DND-41 (cell line): ENCODE data around the gene PIP5KL1.
"Not testable (repeated sequence)": the region's sequence is repeated elsewhere in the genome, so short reads cannot be mapped to it uniquely, and the experiment has no call there.

Experiments
- ATAC-seq: fragments of 200-7000 bp; cut with Tn5 transposase; 3 replicates; pipeline ENCODE4 v1.9.1; 2021; ENCODE audit warnings: low read depth; ENCODE audit not compliant: insufficient read depth
- DNase-seq: peaks from one replicate; pipeline ENCODE4 v3.0.0-alpha.2; 2020
- H2AFZ ChIP-seq: 2 replicates; pipeline ENCODE4 v1.6.0; 2012; ENCODE audit warnings: low read depth, low read length
- H3K27ac ChIP-seq: 2 replicates; pipeline ENCODE4 v1.5.1; 2012; ENCODE audit warnings: low read length, inconsistent platforms
- H3K27me3 ChIP-seq: fragments of 200-600 bp; sonication (generic); 2 replicates; pipeline ENCODE4 v1.6.0; 2012; ENCODE audit warnings: low read length, mild to moderate bottlenecking, inconsistent platforms; ENCODE audit not compliant: insufficient read depth, poor library complexity
- H3K36me3 ChIP-seq: 2 replicates; pipeline ENCODE4 v1.5.1; 2012; ENCODE audit warnings: low read length, inconsistent platforms; ENCODE audit not compliant: insufficient read depth
- H3K4me1 ChIP-seq: 2 replicates; pipeline ENCODE4 v1.5.1; 2012; ENCODE audit warnings: mild to moderate bottlenecking, low read length; ENCODE audit not compliant: insufficient read depth
- H3K4me2 ChIP-seq: 2 replicates; pipeline ENCODE4 v1.6.0; 2012; ENCODE audit warnings: mild to moderate bottlenecking, moderate library complexity, low read length, inconsistent platforms; ENCODE audit not compliant: insufficient read depth
- H3K4me3 ChIP-seq, 2 experiments: fragments of 200-600 bp in 1 of 2; shearing (Covaris generic) in 1 of 2; 2 replicates each; pipeline ENCODE4 v1.5.1; 2012 to 2016; ENCODE audit warnings: inconsistent platforms in 2 of 2, low read length in 2 of 2, mild to moderate bottlenecking in 2 of 2, low read depth in 1 of 2, moderate library complexity in 1 of 2
- H3K79me2 ChIP-seq: 2 replicates; pipeline ENCODE4 v1.6.0; 2012; ENCODE audit warnings: low read length, inconsistent platforms; ENCODE audit not compliant: insufficient read depth
- H3K9ac ChIP-seq: 2 replicates; pipeline ENCODE4 v1.6.0; 2012; ENCODE audit warnings: low read depth, mild to moderate bottlenecking, inconsistent platforms, low read length, moderate library complexity
- H3K9me3 ChIP-seq: 2 replicates; pipeline ENCODE4 v1.5.1; 2012; ENCODE audit warnings: low read length, moderate library complexity, mild to moderate bottlenecking, inconsistent platforms; ENCODE audit not compliant: insufficient read depth, severe bottlenecking
- H4K20me1 ChIP-seq: 2 replicates; pipeline ENCODE4 v1.6.0; 2012; ENCODE audit warnings: low read length; ENCODE audit not compliant: insufficient read depth
- CTCF ChIP-seq: IDR thresholded peaks from 2 replicates; pipeline ENCODE4 v1.5.1; 2012; ENCODE audit warnings: borderline replicate concordance, low read length, moderate library complexity, mild to moderate bottlenecking; ENCODE audit not compliant: poor library complexity, severe bottlenecking; ENCODE audit errors: extremely low read depth
- EZH2 ChIP-seq: IDR thresholded peaks from 3 replicates; pipeline ENCODE4 v1.6.1; 2012; ENCODE audit warnings: borderline replicate concordance, low read depth, mild to moderate bottlenecking, moderate library complexity, low read length, inconsistent platforms; ENCODE audit not compliant: severe bottlenecking

PIP5KL1 gene

DNA sequence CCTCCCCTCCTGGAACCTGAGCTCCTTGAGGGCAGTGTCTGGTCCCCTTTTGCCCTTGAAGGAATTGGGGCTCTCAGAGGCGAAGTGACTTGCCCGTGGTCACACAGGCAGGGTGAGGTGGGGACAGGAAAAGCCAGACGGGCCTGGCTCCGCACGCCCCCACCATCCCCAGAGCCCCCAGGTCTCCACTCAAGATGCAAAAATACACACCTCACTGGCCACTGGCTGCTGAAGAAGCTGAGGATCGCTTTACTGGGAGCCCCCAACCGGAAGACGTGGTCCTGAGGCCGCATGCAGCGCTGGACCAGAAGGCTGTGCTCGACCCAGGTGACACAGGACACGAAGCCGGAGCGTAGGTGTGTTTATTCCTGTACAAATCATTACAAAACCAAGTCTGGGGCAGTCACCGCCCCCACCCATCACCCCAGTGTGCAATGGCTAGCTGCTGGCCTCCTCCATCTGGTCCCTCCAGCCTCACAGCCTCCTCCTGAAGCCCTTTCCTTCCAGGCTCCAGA lies 45.5 kb downstream of the PIP5KL1 start:
- TF ChIP-seq EZH2, result no peak
- no peak for TF ChIP-seq CTCF
- Histone ChIP-seq H3K27me3 (no peaks in the 10 kb centered on the region), H3K4me1 (no peaks in the 10 kb centered on the region), H3K9me3 (no peaks in the 10 kb centered on the region), H4K20me1 (no peaks in the 10 kb centered on the region), H3K36me3 (peaks cover 13% of the 10 kb centered on the region), H2AFZ (no peak overlapping the region), H3K9ac (no peak overlapping the region), H3K4me2 (no peak overlapping the region), H3K27ac (no peak overlapping the region), H3K4me3 (no peak overlapping the region), H3K79me2 (no peaks in the 10 kb centered on the region)
- ATAC-seq (no peak), DNase-seq (no peak)

DNA sequence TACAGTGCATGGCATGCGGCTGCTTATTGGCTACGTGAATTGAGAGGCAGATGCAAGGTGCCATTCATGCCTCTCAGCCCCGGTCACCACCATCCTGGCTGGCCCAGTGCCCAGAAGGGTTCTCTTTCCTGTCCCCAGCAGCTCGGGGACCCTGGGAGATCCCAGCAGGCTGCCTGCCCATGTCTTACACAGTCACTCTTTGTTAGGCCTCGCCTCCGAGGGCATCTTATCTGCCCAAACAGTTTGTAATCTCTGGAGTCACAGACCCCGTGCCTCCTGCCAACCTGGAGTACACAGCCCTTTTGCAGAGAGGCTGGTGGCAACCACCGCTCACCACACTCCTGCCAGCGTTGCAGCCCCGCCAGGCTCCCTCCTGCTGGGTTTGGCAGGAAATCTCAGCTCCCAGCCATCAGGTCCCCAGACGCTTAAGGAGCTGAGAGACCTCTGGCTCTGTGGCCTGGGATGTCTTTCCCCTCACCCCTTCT lies 46.1 kb downstream of the PIP5KL1 start:
- Histone ChIP-seq H3K9ac (no peak overlapping the region), H3K4me2 (no peak overlapping the region), H4K20me1 (no peaks in the 10 kb centered on the region), H3K4me1 (no peaks in the 10 kb centered on the region), H3K36me3 (peaks cover 10% of the 10 kb centered on the region), H3K79me2 (no peaks in the 10 kb centered on the region), H3K27ac (no peak overlapping the region), H2AFZ (no peak overlapping the region), H3K4me3 (no peak overlapping the region), H3K9me3 (no peaks in the 10 kb centered on the region), H3K27me3 (no peaks in the 10 kb centered on the region)
- no peak for ATAC-seq
- TF ChIP-seq EZH2, result no peak
- no peak for TF ChIP-seq CTCF
- DNase-seq, result no peak

GRCh38 chr9:127883959-127884358 lies 46.6 kb downstream of the PIP5KL1 start:
- TF ChIP-seq EZH2 (no peak), CTCF (no peak)
- H3K4me3 ChIP-seq, result no peak overlapping the region
- ATAC-seq (no peak), DNase-seq (no peak)
- H3K4me1 ChIP-seq, result no peaks in the 10 kb centered on the region
- no peaks in the 10 kb centered on the region for H3K79me2 ChIP-seq
- no peaks in the 10 kb centered on the region for H3K9me3 ChIP-seq
- H3K36me3 ChIP-seq, result peaks cover 10% of the 10 kb centered on the region
- H3K27me3 ChIP-seq, result no peaks in the 10 kb centered on the region
- no peak overlapping the region for H3K4me2 ChIP-seq
- H3K27ac ChIP-seq, result no peak overlapping the region
- no peak overlapping the region for H2AFZ ChIP-seq
- no peaks in the 10 kb centered on the region for H4K20me1 ChIP-seq
- H3K9ac ChIP-seq, result no peak overlapping the region

GRCh38 chr9:127881715-127882114 lies 48.9 kb downstream of the PIP5KL1 start:
- DNase-seq, H2AFZ ChIP-seq, H3K9ac ChIP-seq, H3K36me3 ChIP-seq, H3K4me3 ChIP-seq, H4K20me1 ChIP-seq, H3K9me3 ChIP-seq, H3K27me3 ChIP-seq, H3K4me2 ChIP-seq, H3K4me1 ChIP-seq, H3K27ac ChIP-seq, H3K79me2 ChIP-seq, ATAC-seq: not testable (repeated sequence)
